ENCODE results near the gene THAP4.
"Not testable (repeated sequence)": the region's sequence is repeated elsewhere in the genome, so short reads cannot be mapped to it uniquely, and the experiment has no call there.

DNA sequence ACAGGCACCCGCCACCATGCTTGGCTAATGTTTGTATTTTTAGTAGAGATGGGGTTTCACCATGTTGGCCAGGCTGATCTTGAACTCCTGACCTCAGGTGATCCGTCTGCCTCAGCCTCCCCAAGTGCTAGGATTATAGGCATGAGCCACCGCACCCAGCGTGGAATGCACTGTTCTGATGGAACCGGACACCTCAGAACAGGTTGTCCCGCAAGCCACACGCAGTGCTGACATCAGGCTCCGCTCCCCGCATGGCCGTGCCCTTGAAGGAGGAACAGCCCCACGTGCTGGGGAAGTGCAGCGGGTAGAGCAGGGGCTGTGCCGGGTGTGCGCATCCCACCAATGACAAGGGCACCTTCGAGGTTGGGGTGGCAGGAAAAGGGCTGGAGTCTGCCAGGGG is 69.7 kb downstream of the THAP4 start:
- not testable (repeated sequence) for TF ChIP-seq CTCF (IDR thresholded peaks at IDR 0.05; ENCODE audit: low read depth, low read length); EZH2phosphoT487 (IDR thresholded peaks at IDR 0.05; ENCODE audit: low read depth)
